Measurements from ENCODE around the gene QKI. TPM values are rescaled to one million over a fixed set of nuclear protein-coding genes. Genes with fewer than 3 reads are reported as not detected.

QKI gene
- total RNA-seq, 4 donors from 2014 or later, result 126 to 199 (median 142) TPM

DNA sequence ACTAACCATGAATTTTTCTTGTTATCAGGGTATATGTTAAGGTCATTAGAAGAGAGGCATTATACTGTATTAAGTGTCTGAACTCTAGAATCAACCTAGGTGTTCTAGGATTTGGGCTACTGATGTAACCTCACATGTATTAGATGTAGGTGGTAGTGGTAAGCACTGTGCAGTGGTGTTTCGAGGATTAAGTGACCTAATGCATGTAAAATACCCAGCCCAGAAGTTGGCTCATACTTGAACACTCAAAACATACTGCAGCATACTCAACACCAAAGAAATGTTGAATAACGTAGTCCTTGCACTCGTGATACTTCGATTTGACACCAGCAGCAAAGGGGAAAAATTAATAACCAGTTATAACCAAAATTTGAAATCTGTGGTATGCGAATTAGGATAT is 48.7 kb downstream of the QKI start:
- WGBS, 2 donors, result 93 to 96% methylated on average over 5 of the region's 5 CpGs
- intact Hi-C loops (cut with DNase I; ENCODE audit: low total_unique reads), result no loop called here
- DNase-seq (ENCODE audit: low spot score in 2 of 2), result no peak
- H3K4me3 ChIP-seq (ENCODE audit: low read depth, poor library complexity, severe bottlenecking), result no peak overlapping the region
- TF ChIP-seq, protein P1, sequence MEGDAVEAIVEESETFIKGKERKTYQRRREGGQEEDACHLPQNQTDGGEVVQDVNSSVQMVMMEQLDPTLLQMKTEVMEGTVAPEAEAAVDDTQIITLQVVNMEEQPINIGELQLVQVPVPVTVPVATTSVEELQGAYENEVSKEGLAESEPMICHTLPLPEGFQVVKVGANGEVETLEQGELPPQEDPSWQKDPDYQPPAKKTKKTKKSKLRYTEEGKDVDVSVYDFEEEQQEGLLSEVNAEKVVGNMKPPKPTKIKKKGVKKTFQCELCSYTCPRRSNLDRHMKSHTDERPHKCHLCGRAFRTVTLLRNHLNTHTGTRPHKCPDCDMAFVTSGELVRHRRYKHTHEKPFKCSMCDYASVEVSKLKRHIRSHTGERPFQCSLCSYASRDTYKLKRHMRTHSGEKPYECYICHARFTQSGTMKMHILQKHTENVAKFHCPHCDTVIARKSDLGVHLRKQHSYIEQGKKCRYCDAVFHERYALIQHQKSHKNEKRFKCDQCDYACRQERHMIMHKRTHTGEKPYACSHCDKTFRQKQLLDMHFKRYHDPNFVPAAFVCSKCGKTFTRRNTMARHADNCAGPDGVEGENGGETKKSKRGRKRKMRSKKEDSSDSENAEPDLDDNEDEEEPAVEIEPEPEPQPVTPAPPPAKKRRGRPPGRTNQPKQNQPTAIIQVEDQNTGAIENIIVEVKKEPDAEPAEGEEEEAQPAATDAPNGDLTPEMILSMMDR (IDR thresholded peaks at IDR 0.05), result no peak
- TF ChIP-seq POLR2A (IDR thresholded peaks at IDR 0.05), result no peak

DNA sequence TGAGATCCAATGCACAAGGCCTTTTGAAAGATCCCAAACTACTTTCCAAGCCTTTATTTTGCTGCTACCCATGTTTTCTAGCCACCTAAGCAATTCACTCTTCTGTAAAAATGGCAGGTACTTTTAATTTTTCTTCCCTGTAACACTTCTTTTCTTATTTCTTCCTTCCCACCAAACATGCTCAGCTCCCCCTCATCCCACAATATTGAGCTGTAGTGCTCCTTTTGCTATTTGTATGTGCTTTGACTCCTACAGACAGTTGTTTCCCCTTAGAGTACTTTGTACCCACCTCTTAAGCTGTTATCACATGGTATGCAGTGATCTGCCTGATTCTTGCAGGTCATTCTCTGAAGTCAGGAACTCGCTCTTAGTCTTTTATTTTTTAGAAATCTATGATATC is 49.3 kb downstream of the QKI start:
- TF ChIP-seq, protein P1 (IDR thresholded peaks at IDR 0.05), result no peak
- TF ChIP-seq POLR2A (IDR thresholded peaks at IDR 0.05), result no peak
- no peak for DNase-seq (ENCODE audit: low spot score in 2 of 2)
- H3K4me3 ChIP-seq (ENCODE audit: low read depth, poor library complexity, severe bottlenecking), result no peak overlapping the region
- intact Hi-C loops (cut with DNase I; ENCODE audit: low total_unique reads), result no loop called here
- WGBS, 2 donors, result 97 to 100% methylated on average over 1 of the region's 1 CpG

DNA sequence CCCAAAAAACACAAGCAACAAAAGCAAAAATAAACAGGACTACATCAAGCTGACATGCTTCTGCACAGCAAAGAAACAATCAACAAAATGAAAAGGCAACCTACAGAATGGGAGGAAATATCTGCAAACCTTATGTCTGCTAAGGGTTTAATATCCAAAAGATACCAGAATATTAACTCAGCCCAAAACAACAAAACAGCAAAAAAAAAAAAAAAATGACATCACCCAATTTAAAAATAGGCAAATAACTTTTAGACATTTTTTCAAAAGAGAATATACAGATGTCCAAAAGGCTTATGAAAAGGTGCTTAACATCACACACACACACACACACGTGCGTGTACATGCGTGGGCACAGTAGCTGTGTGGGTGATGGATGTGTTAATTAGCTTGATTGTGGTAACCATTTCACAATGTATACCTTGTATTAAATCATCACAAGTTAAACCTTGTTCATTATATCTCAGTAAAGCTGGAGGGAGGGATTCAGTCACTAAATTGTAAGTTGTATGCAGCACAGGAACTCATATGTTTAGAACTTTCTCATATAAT is 52.4 kb downstream of the QKI start:
- TF ChIP-seq, protein P1 (IDR thresholded peaks at IDR 0.05), result no peak
- no peak for TF ChIP-seq POLR2A (IDR thresholded peaks at IDR 0.05)
- 80 to 82% methylated on average over 3 of the region's 3 CpGs for WGBS, 2 donors
- no peak for DNase-seq (ENCODE audit: low spot score in 2 of 2)
- H3K4me3 ChIP-seq (ENCODE audit: low read depth, poor library complexity, severe bottlenecking), result no peak overlapping the region
- intact Hi-C loops (cut with DNase I; ENCODE audit: low total_unique reads), result no loop called here

DNA sequence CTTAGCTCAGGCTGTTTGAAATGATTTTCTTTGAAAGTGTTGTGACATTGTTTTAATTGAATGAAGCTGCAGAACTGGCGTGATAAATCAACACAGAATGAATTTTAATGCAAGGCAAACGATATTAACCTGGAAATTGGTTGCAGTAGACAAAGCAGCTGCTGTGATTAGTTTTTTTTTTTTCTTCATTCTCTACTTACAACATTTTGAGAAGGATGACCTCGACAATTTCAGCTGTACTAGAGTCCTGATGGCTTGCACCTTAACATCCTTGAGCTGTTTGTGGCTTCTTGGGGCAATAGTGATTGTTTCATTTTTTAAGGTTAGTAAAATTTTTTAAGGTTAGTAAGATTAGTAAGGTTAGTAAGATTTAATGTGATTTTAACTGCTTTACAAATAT is 54.2 kb downstream of the QKI start:
- no peak for DNase-seq (ENCODE audit: low spot score in 2 of 2)
- WGBS, 2 donors, result 42 to 43% methylated on average over 3 of the region's 3 CpGs
- intact Hi-C loops (cut with DNase I; ENCODE audit: low total_unique reads), result no loop called here
- H3K4me3 ChIP-seq (ENCODE audit: low read depth, poor library complexity, severe bottlenecking), result no peak overlapping the region
- no peak for TF ChIP-seq POLR2A (IDR thresholded peaks at IDR 0.05)
- TF ChIP-seq, protein P1 (IDR thresholded peaks at IDR 0.05), result no peak

DNA sequence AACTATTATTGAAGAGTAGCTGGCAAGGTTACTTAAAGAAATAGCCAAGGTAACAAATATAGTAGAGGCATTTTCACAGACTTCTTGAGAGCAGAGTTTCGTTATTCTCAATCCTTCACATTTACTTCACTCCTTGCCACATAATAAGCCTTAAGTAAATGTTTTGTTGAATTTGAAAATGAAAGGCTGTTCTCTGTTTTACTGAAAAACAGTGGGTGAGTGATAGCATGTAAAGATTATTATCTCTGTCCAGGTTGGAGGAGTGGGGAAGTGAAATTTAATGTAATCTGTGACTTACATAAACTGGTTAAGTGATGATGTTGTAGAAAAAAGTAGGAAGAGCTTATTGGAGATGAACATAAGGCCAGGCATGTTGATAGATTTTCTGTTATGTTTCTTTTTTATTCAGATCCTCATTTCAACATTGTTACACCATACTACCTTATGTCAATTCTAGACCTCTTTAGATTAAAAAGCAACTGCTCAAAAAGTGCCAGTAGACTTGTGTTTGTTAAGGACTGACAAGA is 55.0 kb downstream of the QKI start:
- no peak overlapping the region for H3K4me3 ChIP-seq (ENCODE audit: low read depth, poor library complexity, severe bottlenecking)
- 99 to 100% methylated on average over 1 of the region's 1 CpG for WGBS, 2 donors
- TF ChIP-seq, protein P1 (IDR thresholded peaks at IDR 0.05), result no peak
- no peak for TF ChIP-seq POLR2A (IDR thresholded peaks at IDR 0.05)
- intact Hi-C loops (cut with DNase I; ENCODE audit: low total_unique reads), result no loop called here
- DNase-seq (ENCODE audit: low spot score in 2 of 2), result no peak

DNA sequence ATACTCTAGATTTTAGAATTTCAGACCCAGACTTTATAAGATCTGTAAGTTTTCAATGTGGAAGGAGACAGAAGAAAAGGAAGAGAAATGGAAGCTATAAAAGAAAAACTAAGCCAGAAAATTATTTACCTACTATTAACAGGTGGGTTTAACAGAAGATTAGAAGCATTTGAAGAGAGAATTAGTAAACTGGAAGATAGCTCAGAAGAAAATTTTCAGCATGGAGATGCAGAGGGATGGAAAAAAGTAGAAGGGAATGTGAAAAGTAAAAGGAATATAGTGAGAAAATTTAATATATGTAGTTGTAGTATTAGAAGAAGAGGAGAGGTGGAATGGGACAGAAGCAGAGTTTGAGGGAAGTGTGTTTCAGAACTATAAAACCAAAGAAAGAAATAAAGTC is 56.1 kb downstream of the QKI start:
- TF ChIP-seq POLR2A (IDR thresholded peaks at IDR 0.05), result no peak
- TF ChIP-seq, protein P1 (IDR thresholded peaks at IDR 0.05), result no peak
- no peak overlapping the region for H3K4me3 ChIP-seq (ENCODE audit: low read depth, poor library complexity, severe bottlenecking)
- DNase-seq (ENCODE audit: low spot score in 2 of 2), result no peak
- intact Hi-C loops (cut with DNase I; ENCODE audit: low total_unique reads), result no loop called here

All from lower leg skin (tissue), 4 donors.